Activated CD4-positive, alpha-beta T cell treated with anti-CD3 and anti-CD28 coated beads, Interleukin-2, amount 50 U/mL, for 1 hour (primary cell): ENCODE results near the gene NOL7.

ENCODE experiments used
- DNase-seq: peaks from one replicate; pipeline ENCODE4 v3.0.0-alpha.2; 2020

Gene NOL7

DNA sequence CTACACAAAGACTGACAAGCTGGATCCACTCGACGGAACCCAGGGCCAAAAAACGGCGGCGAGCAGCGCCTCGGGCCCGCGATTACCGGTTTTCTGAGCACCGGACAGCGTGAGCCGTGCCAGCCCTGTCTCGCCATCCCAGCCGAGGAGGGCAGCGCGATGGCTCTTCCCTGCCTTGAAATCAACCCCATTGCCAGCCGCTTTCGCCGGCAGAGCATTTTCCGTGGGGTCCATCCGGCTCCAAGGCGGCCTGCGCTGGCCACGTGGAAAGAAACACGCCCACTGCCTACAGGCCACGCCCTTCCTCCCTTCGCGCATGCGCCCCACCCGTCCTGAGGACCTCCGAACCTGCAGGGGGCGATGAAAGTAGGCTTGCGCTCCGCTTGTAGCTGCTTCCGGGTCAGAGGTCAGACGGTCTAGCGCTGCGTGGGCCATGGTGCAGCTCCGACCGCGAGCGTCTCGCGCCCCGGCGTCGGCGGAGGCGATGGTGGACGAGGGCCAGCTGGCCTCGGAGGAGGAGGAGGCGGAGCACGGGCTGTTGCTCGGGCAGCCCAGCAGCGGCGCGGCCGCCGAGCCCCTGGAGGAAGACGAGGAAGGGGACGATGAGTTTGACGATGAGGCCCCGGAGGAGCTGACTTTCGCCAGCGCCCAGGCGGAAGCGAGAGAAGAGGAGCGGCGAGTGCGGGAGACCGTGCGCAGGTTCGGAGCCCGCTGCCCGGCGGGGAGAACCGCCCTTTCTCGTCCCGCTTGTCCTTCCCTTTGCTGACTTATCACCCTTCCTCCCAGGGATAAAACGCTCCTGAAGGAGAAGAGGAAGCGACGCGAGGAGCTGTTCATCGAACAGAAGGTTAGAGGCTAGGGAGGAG, at the start of gene NOL7:
Gene NOL7, plus strand, starts transcription at position 410 of the 866 bp plus-strand sequence. Its CDS starts 24 bp downstream, at position 434.
- peak; percentile 99 for DNase-seq

DNA sequence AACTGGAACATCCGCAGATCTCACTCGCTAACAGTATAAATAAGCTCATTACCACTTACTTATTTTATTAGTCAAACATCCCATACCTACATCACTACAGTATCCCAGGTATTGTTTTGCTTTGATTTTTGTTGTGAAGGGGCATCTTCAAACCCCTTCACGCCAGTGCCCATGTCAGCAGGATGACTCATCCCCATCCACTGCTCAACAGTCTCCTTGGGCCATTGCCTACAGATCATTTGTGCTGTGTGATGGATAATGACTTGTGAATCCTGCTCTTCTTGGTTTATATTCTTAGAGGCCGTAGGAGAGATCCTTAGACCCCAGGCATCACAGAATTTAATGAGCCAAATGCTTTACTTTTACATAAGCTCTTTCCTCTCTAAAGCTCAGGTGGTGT, 49.2 kb upstream of the NOL7 start:
- no peak for DNase-seq

GRCh38 chr6:13566500-13566899, 48.6 kb upstream of the NOL7 start:
- DNase-seq = no peak

DNA sequence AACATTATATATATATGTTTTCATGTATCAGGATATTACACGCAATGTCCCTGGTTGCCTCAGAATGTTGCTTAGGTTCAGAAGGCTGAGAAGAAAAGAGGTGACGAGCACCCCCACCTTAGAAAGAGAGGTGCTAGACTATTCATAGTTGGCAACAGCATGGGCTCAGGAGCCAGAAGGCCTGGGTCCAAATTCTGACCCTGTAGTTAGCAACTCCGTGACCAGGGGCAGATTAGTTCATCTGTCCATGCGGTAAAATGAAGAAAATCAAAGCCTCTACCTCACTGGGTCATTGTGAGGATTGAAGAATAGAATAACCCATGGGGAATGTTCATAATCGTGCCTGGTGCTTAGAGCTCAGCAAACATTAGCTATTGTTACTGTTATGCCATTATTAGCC, 46.2 kb upstream of the NOL7 start:
- no peak for DNase-seq

- no peak for DNase-seq
Measured at GRCh38 chr6:13572240-13572639, 42.9 kb upstream of the NOL7 start.

GRCh38 chr6:13572951-13573654, 42.0 kb upstream of the NOL7 start:
- no peak for DNase-seq

DNA sequence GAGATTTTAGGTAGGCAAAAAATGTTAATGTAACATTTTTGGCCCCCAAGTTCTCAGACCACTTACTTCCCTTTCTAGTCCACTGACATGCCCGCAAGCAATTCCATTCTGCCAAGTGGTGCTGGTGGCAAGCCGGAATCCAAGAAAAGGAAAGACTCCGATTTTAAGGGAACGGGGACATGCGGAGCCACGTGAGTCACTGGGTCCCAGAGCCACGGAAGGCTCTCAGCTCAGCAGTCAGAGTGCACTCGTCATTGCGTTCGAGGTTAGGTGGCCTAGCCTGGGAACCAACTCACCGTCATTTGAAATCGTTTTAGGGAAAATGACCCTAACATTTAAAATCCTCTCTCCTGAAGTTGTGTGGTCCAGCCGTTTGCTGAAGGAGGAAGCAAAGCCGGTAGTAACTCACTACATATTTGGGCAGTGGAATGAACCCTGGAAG, 41.4 kb upstream of the NOL7 start:
- peak; percentile 5 for DNase-seq

- peak; percentile 92 for DNase-seq
Measured at GRCh38 chr6:13574149-13574570, 41.0 kb upstream of the NOL7 start.

GRCh38 chr6:13574571-13575376, 40.4 kb upstream of the NOL7 start, which contains the start of gene SIRT5:
Gene SIRT5 (plus strand): TSS chr6:13574601. CDS start chr6:13584111, 9,510 bp downstream.
- DNase-seq = peak; percentile 60

GRCh38 chr6:13575377-13575775, 39.8 kb upstream of the NOL7 start:
- DNase-seq = peak; percentile 66

DNA sequence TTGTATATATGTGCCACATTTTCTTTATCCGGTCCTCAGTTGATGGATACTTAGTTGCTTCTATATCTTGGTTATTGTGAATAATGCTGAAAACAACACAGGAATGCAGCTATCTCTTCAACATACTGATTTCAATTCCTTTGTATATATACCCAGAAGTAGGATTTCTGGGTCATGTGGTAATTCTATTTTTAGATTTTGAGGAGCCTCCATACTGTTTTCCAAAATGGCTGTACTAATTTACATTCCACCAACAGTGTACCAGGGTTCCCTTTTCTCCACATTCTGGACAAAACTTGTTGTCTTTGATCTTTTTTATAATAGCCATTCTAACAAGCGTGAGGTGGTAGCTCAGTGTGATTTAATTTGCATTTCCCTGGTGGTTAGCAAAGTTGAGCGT, 39.1 kb upstream of the NOL7 start:
- no peak for DNase-seq

- DNase-seq = no peak
Measured at GRCh38 chr6:13577926-13578325, 37.2 kb upstream of the NOL7 start.

- DNase-seq = no peak
Measured at GRCh38 chr6:13579911-13580310, 35.2 kb upstream of the NOL7 start.

DNA sequence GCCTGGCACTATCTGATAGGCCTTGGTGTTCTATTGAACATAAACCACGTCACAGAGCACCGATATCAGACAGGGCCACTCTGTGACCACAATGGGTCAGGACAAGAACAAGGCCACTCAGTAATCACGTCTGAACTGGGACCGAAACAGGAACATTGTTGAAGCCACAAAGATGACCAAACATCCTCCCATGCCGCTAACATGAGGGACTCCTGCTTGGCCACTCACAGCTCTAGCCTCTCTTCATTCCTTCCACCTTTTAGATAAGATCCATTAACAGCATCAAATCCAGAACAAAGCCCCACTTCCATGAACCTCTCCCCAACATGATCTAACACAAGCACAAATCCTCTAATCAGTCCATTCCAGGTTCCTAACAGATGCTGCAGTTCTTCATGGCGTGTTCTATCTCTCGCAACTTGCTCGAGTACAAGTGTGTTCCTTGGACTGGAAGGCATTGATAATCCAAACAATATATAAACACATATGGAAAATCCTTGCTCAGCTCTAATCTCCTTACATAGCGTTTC, 33.4 kb upstream of the NOL7 start:
- DNase-seq = no peak

DNA sequence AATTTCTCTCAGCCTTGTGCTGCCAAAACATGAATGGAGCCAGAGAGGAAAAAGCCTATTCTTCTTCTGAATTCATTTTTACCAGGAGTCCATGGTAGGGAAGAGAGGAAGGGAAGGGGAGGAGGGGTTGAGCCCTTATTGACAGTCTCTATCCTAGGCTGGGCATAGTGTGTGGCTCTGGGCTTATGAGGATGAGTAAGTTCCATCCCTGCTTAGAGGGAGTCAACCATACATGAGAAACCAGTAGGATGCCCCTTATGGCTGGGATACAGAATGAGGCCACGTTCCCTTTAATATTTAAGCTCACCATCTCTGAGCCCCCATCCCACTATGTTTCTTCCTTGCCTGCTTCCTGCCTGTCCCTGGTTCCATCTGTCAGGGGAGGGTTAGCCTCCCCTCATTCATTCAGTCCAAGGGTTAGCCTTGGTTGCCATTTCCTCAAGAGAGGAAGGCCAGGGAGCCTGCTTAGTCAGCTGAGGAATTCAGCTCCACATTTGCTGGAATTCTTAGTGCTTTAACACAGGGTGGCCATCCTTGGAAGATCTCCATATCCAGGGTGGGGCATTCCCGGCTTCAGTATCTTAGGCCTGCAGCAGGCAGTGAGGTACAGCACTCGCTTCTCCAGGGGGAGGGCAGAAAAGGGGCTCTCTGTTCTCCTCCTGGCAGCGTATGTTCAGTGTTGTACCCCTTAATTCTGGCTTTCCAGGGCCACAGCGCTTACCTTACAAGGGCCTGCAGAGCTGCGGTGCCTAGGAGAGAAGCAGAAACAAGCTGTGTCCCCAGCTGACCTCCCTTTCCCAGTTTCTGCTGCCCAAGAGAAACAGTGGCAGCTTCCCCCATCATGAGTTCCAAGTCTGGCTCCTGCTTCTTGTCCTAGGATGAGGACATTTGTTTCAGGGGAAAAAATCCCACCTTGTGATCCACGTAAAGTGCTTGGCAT, 28.3 kb upstream of the NOL7 start:
- no peak for DNase-seq

GRCh38 chr6:13589801-13590200, 25.3 kb upstream of the NOL7 start:
- DNase-seq = no peak

- no peak for DNase-seq
Measured at GRCh38 chr6:13590574-13591153, 24.5 kb upstream of the NOL7 start.

DNA sequence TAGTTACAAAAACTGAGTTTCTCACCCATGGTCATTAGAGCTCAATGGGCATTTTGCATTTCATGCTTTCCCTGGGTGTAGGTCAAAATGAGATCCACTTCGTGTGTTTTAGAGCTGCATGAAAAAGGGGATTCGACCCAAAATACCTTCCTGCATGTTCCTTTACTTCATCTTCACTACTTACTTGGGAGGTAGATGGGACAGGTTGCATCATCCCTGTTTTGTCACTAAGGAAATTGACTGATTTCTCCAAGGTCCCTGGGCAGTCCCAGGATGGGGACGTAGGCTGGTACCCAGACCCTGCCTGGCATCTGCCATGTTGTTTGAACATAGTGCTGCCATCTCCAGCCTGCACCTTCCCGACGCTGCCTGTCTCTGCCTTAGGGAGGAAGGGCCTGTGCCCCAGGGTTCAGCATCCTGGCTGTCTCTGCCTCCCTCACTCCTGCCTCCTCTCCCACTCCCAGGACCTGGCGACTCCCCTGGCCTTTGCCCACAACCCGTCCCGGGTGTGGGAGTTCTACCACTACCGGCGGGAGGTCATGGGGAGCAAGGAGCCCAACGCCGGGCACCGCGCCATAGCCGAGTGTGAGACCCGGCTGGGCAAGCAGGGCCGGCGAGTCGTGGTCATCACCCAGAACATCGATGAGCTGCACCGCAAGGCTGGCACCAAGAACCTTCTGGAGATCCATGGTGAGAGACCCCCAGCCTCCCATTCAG, 23.8 kb upstream of the NOL7 start:
- DNase-seq = no peak

GRCh38 chr6:13593103-13593502, 22.0 kb upstream of the NOL7 start:
- DNase-seq = no peak

GRCh38 chr6:13593720-13594119, 21.4 kb upstream of the NOL7 start:
- no peak for DNase-seq

DNA sequence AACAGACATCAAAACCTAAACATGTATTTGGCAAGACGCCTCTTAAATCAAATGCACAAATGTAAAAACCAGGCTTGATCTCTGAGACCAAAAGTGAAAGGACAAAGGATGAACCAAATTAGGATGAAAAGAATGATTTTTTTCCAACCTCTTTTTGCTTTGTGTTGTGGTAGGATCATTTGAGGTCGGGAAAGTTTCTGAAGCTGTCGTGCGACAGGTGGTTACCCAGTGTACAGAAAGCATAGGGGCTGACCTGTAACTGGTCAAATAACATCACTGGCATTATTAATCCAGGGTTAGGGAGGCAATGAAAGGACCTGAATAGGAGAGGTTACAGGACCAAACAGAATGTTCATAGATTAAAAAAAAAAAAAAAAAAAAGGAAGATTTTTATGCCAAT, 18.1 kb upstream of the NOL7 start:
- no peak for DNase-seq
